HL-60 (cell line): ENCODE data around the gene TBC1D9B.

Experiments used
- CTCF ChIP-seq: IDR thresholded peaks from one replicate; pipeline ENCODE4 v1.5.1; 2011; ENCODE audit warnings: low read length, control low read depth, inconsistent platforms; ENCODE audit not compliant: insufficient read depth
- GABPA ChIP-seq: IDR thresholded peaks from 2 replicates; pipeline ENCODE4 v1.6.1; 2012; ENCODE audit warnings: low read depth
- POLR2AphosphoS5 ChIP-seq: IDR thresholded peaks from 2 replicates; pipeline ENCODE4 v1.6.1; 2012; ENCODE audit warnings: low read depth
- REST ChIP-seq: IDR thresholded peaks from 2 replicates; pipeline ENCODE4 v1.6.1; 2012; ENCODE audit warnings: low read depth; ENCODE audit not compliant: insufficient replicate concordance

- TF ChIP-seq CTCF (no peak), POLR2AphosphoS5 (no peak), GABPA (no peak), REST (no peak)
Measured at GRCh38 chr5:179816796-179817469, 90.8 kb downstream of the TBC1D9B start.
